RWPE1 (cell line): ENCODE measurements around the gene CETN1.

Source experiments
- CTCF ChIA-PET: fragments of 350-600 bp; sonication (Branson Sonifier 250); formaldehyde crosslinking; extraction: SDS; loops from one replicate; lab custom pipeline; 2021; lab: Yijun Ruan, JAX
- POLR2A ChIA-PET: fragments of 400-600 bp; formaldehyde crosslinking; extraction: SDS; loops from one replicate; lab custom pipeline; 2020; ENCODE audit warnings: antibody characterized with exemption; ENCODE audit not compliant: low non-redundant PET; lab: Yijun Ruan, JAX
- DNase-seq: peaks from one replicate; pipeline ENCODE4 v3.0.0; 2012; ENCODE audit warnings: low spot score
- H3K27ac ChIP-seq: fragments of 450-650 bp; 2 replicates; pipeline ENCODE4 v1.5.1; 2017
- CTCF ChIP-seq: fragments of 450-650 bp; conservative IDR thresholded peaks from 2 replicates; pipeline ENCODE4 v1.5.1; 2017; ENCODE audit warnings: low read depth, mild to moderate bottlenecking

The CETN1 gene

GRCh38 chr18:551404-552061 lies 28.6 kb upstream of the CETN1 start:
- ChIA-PET POLR2A (no interaction called here), CTCF (no interaction called here)
- TF ChIP-seq CTCF, result no peak
- H3K27ac ChIP-seq, result no peak overlapping the region
- no peak for DNase-seq

- no peak for TF ChIP-seq CTCF
- DNase-seq, result no peak
- H3K27ac ChIP-seq, result no peak overlapping the region
- ChIA-PET POLR2A (no interaction called here), CTCF (no interaction called here)
Observed at GRCh38 chr18:555705-556457, 24.3 kb upstream of the CETN1 start.

GRCh38 chr18:564708-565561 lies 15.2 kb upstream of the CETN1 start:
- ChIA-PET POLR2A (no interaction called here), CTCF (no interaction called here)
- no peak for DNase-seq
- TF ChIP-seq CTCF, result no peak
- no peak overlapping the region for H3K27ac ChIP-seq

- POLR2A ChIA-PET, result no interaction called here
- no peak for TF ChIP-seq CTCF
- CTCF ChIA-PET, result no interaction called here
- no peak for DNase-seq
- H3K27ac ChIP-seq, result no peak overlapping the region
Observed at GRCh38 chr18:565562-566061, 14.6 kb upstream of the CETN1 start.

GRCh38 chr18:567122-567521 lies 13.1 kb upstream of the CETN1 start:
- POLR2A ChIA-PET, result no interaction called here
- DNase-seq, result no peak
- H3K27ac ChIP-seq, result no peak overlapping the region
- no peak for TF ChIP-seq CTCF
- CTCF ChIA-PET, result no interaction called here

- ChIA-PET POLR2A (no interaction called here), CTCF (no interaction called here)
- H3K27ac ChIP-seq, result no peak overlapping the region
- no peak for TF ChIP-seq CTCF
- no peak for DNase-seq
Observed at GRCh38 chr18:568731-569130, 11.4 kb upstream of the CETN1 start.
